Fibroblast of lung (primary cell): ENCODE data around the gene FPGS. TPM values are rescaled to one million over a fixed set of nuclear protein-coding genes. Genes with fewer than 3 reads are reported as not detected.

Experiments used
- DNase-seq, 2 donors: peaks; one replicate each; pipeline versions ENCODE4 v3.0.0 to v3.0.0-alpha.2; 2010; ENCODE audit warnings: low read depth in 2 of 2
- H2AFZ ChIP-seq: 2 replicates; pipeline ENCODE4 v1.5.1; 2012; ENCODE audit warnings: low read length, control low read depth, inconsistent platforms
- H3K27ac ChIP-seq: 2 replicates; pipeline ENCODE4 v1.5.1; 2011; ENCODE audit warnings: low read length, control low read depth; ENCODE audit not compliant: insufficient read depth
- H3K27me3 ChIP-seq: 2 replicates; pipeline ENCODE4 v1.5.1; 2011; ENCODE audit warnings: mild to moderate bottlenecking, low read length; ENCODE audit not compliant: control insufficient read depth, insufficient read depth
- H3K36me3 ChIP-seq: 2 replicates; pipeline ENCODE4 v1.5.1; 2011; ENCODE audit warnings: low read length; ENCODE audit not compliant: control insufficient read depth, insufficient read depth
- H3K4me1 ChIP-seq: 2 replicates; pipeline ENCODE4 v1.5.1; 2011; ENCODE audit warnings: low read length; ENCODE audit not compliant: control insufficient read depth, insufficient read depth; ENCODE audit errors: extremely low read depth
- H3K4me2 ChIP-seq: 2 replicates; pipeline ENCODE4 v1.5.1; 2011; ENCODE audit warnings: low read length, control low read depth; ENCODE audit not compliant: insufficient read depth; ENCODE audit errors: extremely low read depth
- H3K4me3 ChIP-seq, 4 experiments: fragments of 200-600 bp in 1 of 4; sonication (generic) in 1 of 4; replicated peaks in 1 of 4; 2 replicates each; pipeline ENCODE4 v1.5.1; 2011 to 2016; ENCODE audit warnings: low read length in 4 of 4, low read depth in 3 of 4, mild to moderate bottlenecking in 3 of 4, control low read depth in 2 of 4, inconsistent platforms in 1 of 4, mixed read lengths in 1 of 4; ENCODE audit not compliant: insufficient read depth in 1 of 4; ENCODE audit errors: control extremely low read depth in 1 of 4
- H3K79me2 ChIP-seq: 2 replicates; pipeline ENCODE4 v1.5.1; 2012; ENCODE audit warnings: mild to moderate bottlenecking, low read length, inconsistent platforms; ENCODE audit not compliant: control insufficient read depth, insufficient read depth
- H3K9ac ChIP-seq: 2 replicates; pipeline ENCODE4 v1.5.1; 2011; ENCODE audit warnings: mild to moderate bottlenecking, low read length, control low read depth; ENCODE audit not compliant: insufficient read depth
- H3K9me3 ChIP-seq: 2 replicates; pipeline ENCODE4 v1.5.1; 2012; ENCODE audit warnings: low read depth, low read length; ENCODE audit not compliant: control insufficient read depth, insufficient read depth
- H4K20me1 ChIP-seq: 2 replicates; pipeline ENCODE4 v1.5.1; 2011; ENCODE audit warnings: low read length; ENCODE audit not compliant: control insufficient read depth, insufficient read depth; ENCODE audit errors: extremely low read depth
- EZH2 ChIP-seq: IDR thresholded peaks from 2 replicates; pipeline ENCODE4 v1.5.1; 2012; ENCODE audit warnings: low read length, control low read depth, mild to moderate bottlenecking; ENCODE audit errors: missing control alignments
- polyA plus RNA-seq, 2 donors: library from polyadenylated mRNA; depleted of rRNA in 1 of 2; stranded (reverse) in 1 of 2; unstranded in 1 of 2; fragments of >200 nt; gene quantifications; 2 replicates each; pipeline ENCODE4 v1.2.1, GENCODE V29; 2011 to 2012; ENCODE audit warnings: missing spikeins in 1 of 2
- total RNA-seq: library from RNA; depleted of rRNA; stranded (reverse); fragments of >200 nt; gene quantifications from 2 replicates; pipeline ENCODE4 v1.2.1, GENCODE V29; 2014
- TF ChIP-seq, protein P1 (sequence below), 2 donors: IDR thresholded peaks in 1 of 2; conservative IDR thresholded peaks in 1 of 2; 1 replicate in 1 of 2; 2 replicates in 1 of 2; pipeline ENCODE4 v1.5.1; 2011 to 2012; ENCODE audit warnings: low read length in 2 of 2, control low read depth in 1 of 2, inconsistent platforms in 1 of 2, low read depth in 1 of 2, mild to moderate bottlenecking in 1 of 2

FPGS gene
- total and polyA plus RNA-seq, 2 donors (not counting 1 experiment from before 2014, with no cell fraction given), result 42.4 to 77.0 TPM

- peak in 1 of 2 donors; percentile 20 for DNase-seq
- peaks cover 31% of the 10 kb centered on the region for H3K36me3 ChIP-seq
These were observed 7.1 kb downstream of the FPGS start for GRCh38 chr9:127809540-127810377.

DNA sequence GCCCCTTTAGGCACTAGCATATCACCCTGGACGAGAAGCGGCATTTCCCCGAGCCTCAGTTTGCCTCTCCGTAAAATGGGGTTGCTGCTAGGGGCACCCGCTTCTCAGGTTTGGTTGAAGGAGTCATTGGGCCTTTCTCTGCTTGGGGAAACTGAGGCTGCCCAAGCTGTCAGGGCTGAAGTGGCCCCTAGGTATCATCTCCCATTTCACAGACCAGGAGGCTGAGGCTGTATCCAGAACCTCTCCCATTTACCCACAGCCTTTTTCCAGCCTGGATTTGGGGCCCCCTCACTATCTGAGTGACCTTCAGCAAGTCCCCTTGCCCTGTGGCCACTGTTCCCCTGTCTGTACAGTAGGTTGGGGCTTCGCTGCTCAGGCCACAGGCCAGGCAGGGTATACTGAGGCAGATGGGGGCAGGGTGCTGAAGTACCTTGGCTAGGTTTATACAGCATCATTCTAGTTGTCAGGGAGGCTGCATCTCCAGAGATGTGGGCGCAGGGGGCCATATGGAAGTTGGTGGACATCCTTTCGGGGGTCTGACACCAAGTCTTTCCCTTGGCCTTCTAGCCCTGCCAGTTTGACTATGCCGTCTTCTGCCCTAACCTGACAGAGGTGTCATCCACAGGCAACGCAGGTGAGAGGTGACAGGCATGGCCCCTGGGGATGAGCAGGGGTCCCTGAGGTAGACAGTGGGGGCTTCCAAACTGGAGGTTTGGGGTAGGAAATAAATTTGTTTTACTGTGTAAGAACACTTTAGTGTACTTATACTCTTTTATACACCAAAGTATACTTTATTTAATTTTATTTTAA lies 7.9 kb downstream of the FPGS start:
- H3K4me1 ChIP-seq, result no peaks in the 10 kb centered on the region
- H3K27ac ChIP-seq, result no peak overlapping the region
- peaks cover 7% of the 10 kb centered on the region for H3K79me2 ChIP-seq
- no peaks in the 10 kb centered on the region for H4K20me1 ChIP-seq
- H3K36me3 ChIP-seq, result peaks cover 35% of the 10 kb centered on the region
- H3K4me2 ChIP-seq, result no peak overlapping the region
- TF ChIP-seq EZH2, result no peak
- TF ChIP-seq, protein P1, sequence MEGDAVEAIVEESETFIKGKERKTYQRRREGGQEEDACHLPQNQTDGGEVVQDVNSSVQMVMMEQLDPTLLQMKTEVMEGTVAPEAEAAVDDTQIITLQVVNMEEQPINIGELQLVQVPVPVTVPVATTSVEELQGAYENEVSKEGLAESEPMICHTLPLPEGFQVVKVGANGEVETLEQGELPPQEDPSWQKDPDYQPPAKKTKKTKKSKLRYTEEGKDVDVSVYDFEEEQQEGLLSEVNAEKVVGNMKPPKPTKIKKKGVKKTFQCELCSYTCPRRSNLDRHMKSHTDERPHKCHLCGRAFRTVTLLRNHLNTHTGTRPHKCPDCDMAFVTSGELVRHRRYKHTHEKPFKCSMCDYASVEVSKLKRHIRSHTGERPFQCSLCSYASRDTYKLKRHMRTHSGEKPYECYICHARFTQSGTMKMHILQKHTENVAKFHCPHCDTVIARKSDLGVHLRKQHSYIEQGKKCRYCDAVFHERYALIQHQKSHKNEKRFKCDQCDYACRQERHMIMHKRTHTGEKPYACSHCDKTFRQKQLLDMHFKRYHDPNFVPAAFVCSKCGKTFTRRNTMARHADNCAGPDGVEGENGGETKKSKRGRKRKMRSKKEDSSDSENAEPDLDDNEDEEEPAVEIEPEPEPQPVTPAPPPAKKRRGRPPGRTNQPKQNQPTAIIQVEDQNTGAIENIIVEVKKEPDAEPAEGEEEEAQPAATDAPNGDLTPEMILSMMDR (conservative IDR thresholded peaks at IDR 0.05 in 1 of 2, IDR thresholded peaks at IDR 0.05 in 1 of 2; ENCODE audit: low read depth in 1 of 2, low read length in 2 of 2), result no peak
- H3K9ac ChIP-seq, result no peak overlapping the region
- no peak overlapping the region for H2AFZ ChIP-seq
- H3K4me3 ChIP-seq, result no peak overlapping the region
- H3K9me3 ChIP-seq, result no peaks in the 10 kb centered on the region
- no peak for DNase-seq
- no peaks in the 10 kb centered on the region for H3K27me3 ChIP-seq

More at GRCh38 chr9:127809540-127810377, 7.1 kb downstream of the FPGS start:
- no peak overlapping the region for H3K4me3 ChIP-seq
- no peaks in the 10 kb centered on the region for H4K20me1 ChIP-seq
- no peak overlapping the region for H3K9ac ChIP-seq
- TF ChIP-seq EZH2, result no peak
- TF ChIP-seq, protein P1 (conservative IDR thresholded peaks at IDR 0.05 in 1 of 2, IDR thresholded peaks at IDR 0.05 in 1 of 2; ENCODE audit: low read depth in 1 of 2, low read length in 2 of 2), result no peak
- no peak overlapping the region for H2AFZ ChIP-seq
- no peak overlapping the region for H3K27ac ChIP-seq
- H3K9me3 ChIP-seq, result no peaks in the 10 kb centered on the region
- no peaks in the 10 kb centered on the region for H3K27me3 ChIP-seq
- H3K4me1 ChIP-seq, result no peaks in the 10 kb centered on the region
- no peak overlapping the region for H3K4me2 ChIP-seq
- peaks cover 8% of the 10 kb centered on the region for H3K79me2 ChIP-seq

GRCh38 chr9:127812011-127812410 lies 9.3 kb downstream of the FPGS start:
- TF ChIP-seq EZH2, result no peak
- TF ChIP-seq, protein P1 (conservative IDR thresholded peaks at IDR 0.05 in 1 of 2, IDR thresholded peaks at IDR 0.05 in 1 of 2; ENCODE audit: low read depth in 1 of 2, low read length in 2 of 2), result no peak
- no peaks in the 10 kb centered on the region for H3K4me1 ChIP-seq
- DNase-seq, result no peak
- no peaks in the 10 kb centered on the region for H3K27me3 ChIP-seq
- H2AFZ ChIP-seq, result no peak overlapping the region
- no peak overlapping the region for H3K4me3 ChIP-seq
- no peak overlapping the region for H3K9ac ChIP-seq
- H4K20me1 ChIP-seq, result no peaks in the 10 kb centered on the region
- no peaks in the 10 kb centered on the region for H3K9me3 ChIP-seq
- peaks cover 2% of the 10 kb centered on the region for H3K79me2 ChIP-seq
- no peak overlapping the region for H3K4me2 ChIP-seq
- H3K27ac ChIP-seq, result no peak overlapping the region
- peaks cover 42% of the 10 kb centered on the region for H3K36me3 ChIP-seq
